Ovary (tissue), 9 donors: Measurements from ENCODE around the gene MELTF. TPM values are rescaled to one million over a fixed set of nuclear protein-coding genes. Genes with fewer than 3 reads are reported as not detected.

Experiments used
- DNase-seq, 5 donors: peaks; one replicate each; pipeline ENCODE4 v3.0.0-alpha.2; 2019 to 2020
- H3K27ac ChIP-seq, 2 donors: fragments of 200-600 bp; one replicate each; pipeline versions ENCODE4 v1.5.1 to v1.8.0; 2019 to 2022
- H3K27me3 ChIP-seq: fragments of 200-600 bp; one replicate; pipeline ENCODE4 v1.8.0; 2022
- H3K36me3 ChIP-seq: fragments of 200-600 bp; sonication (generic); one replicate; pipeline ENCODE4 v1.5.1; 2019
- H3K4me1 ChIP-seq: one replicate; pipeline ENCODE4 v1.8.1; 2013; ENCODE audit warnings: mild to moderate bottlenecking, moderate library complexity; ENCODE audit not compliant: insufficient read depth
- H3K4me3 ChIP-seq: fragments of 200-600 bp; sonication (generic); one replicate; pipeline ENCODE4 v1.5.1; 2017
- H3K9me3 ChIP-seq, 2 donors: fragments of 200-600 bp in 1 of 2; sonication (generic) in 1 of 2; one replicate each; pipeline versions ENCODE4 v1.5.1 to v1.8.1; 2013 to 2019; ENCODE audit warnings: mild to moderate bottlenecking in 1 of 2, moderate library complexity in 1 of 2
- EP300 ChIP-seq: sonication (generic); formaldehyde crosslinking; IDR thresholded peaks from one replicate; pipeline ENCODE4 v1.6.1; 2017; ENCODE audit warnings: antibody characterized with exemption
- POLR2A ChIP-seq: fragments of 450-650 bp; IDR thresholded peaks from one replicate; pipeline ENCODE4 v1.6.1; 2017; ENCODE audit warnings: antibody characterized with exemption, mild to moderate bottlenecking, moderate library complexity
- WGBS, 3 donors: extraction: QIAGEN DNeasy Blood & Tissue Kit in 1 of 3; methylation state at CpG; one replicate each; pipeline versions ENCODE4 v1.1.5 to v1.1.7; 2013 to 2017; 5-methylcytosine and 5-hydroxymethylcytosine counted together
- intact Hi-C, 4 donors: fragments of 100-400 bp; cut with DNase I; formaldehyde crosslinking; loops; one replicate each; pipeline versions ENCODE4 v1.11.0 to v1.15.1; 2022 to 2023
- polyA plus RNA-seq, 2 donors: library from polyadenylated mRNA; stranded (reverse); fragments of 200-250 nt in 1 of 2; fragments of 350-450 nt in 1 of 2; fragmentation: Illumina TruSeq in 1 of 2; extraction: RNeasy Lipid Tissue Mini Kit (QIAGEN cat#74804) in 1 of 2; gene quantifications; one replicate each; pipeline ENCODE4 v1.2.3, GENCODE V29; 2013 to 2014
- total RNA-seq, 7 donors: library from RNA; depleted of rRNA in 2 of 7; stranded (reverse); fragments of >200 nt in 2 of 7; fragmentation: NEBNext Ultra II Directional in 3 of 7; extraction: Animal tissue kit (Norgen Biotek cat#: 25700) in 3 of 7; gene quantifications; one replicate each; pipeline versions ENCODE4 v1.1.0 to v1.2.4, GENCODE V29; 2016 to 2023
- TF ChIP-seq, protein P1 (sequence below), 3 donors: fragments of 450-650 bp in 2 of 3; fragments of 200-600 bp in 1 of 3; IDR thresholded peaks; one replicate each; pipeline versions ENCODE4 v1.5.1 to v1.8.0; 2016 to 2022; ENCODE audit warnings: antibody characterized with exemption in 3 of 3, mild to moderate bottlenecking in 1 of 3
- donor health status: DM: no; HTN: no; CAD: no; lungs with moderate emphysema.
- donor health status: DM: no; HTN: no; CAD: no.
- donor health status: Bipolar disorder and iron deficiency.
- donor health status: DM: yes; HTN: yes; CAD: no.
- donor health status: DM: no; HTN: no; CAD: no.
- donor health status: DM: yes; HTN: yes; CAD: no.

MELTF gene
- total and polyA plus RNA-seq, 9 donors: 0.53 to 19.0 (median 2.0) TPM

DNA sequence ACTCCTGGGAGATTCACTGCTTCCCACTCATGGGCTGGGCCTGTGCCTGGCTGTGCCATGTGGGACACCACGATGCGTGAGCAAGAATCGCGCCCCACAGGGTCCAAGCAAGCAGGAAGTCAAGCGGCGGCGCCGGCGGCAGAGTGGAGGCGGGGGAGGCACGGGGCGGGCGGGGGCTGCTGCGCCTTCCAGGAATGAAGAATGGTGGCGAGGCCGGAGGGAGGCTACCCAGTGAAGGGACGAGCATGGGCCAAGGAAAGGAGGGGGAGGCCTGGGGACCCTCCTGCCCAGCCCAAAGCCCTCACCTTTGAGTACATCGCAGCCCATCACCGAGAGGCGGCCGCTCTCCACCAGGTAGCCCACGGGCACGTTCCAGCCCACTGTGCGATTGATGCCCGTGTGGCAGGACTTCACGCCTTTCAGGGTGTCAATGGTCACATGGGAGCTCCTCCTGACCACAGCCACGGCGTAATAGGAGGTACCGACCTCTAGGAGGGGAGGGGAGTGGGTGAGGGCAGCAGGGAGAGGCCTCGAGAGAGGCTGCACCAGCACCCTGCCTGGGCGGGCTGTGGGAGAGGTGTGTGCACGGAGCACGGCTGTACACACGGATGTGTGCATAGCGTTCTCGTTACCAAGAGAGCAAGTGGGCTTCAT is 5.5 kb downstream of the MELTF start:
- H3K9me3 ChIP-seq: no peaks in the 10 kb centered on the region
- intact Hi-C loops: no loop called here
- WGBS, 3 donors: 62 to 70% (median 67%) methylated on average over 35 to 36 of the region's 36 CpGs
- DNase-seq: peak in 1 of 5 donors; percentile 36
- H3K36me3 ChIP-seq: no peaks in the 10 kb centered on the region
- H3K27me3 ChIP-seq: no peaks in the 10 kb centered on the region
- no peak overlapping the region for H3K27ac ChIP-seq
- H3K4me1 ChIP-seq: peaks cover 2% of the 10 kb centered on the region
- TF ChIP-seq EP300: no peak
- TF ChIP-seq, protein P1, sequence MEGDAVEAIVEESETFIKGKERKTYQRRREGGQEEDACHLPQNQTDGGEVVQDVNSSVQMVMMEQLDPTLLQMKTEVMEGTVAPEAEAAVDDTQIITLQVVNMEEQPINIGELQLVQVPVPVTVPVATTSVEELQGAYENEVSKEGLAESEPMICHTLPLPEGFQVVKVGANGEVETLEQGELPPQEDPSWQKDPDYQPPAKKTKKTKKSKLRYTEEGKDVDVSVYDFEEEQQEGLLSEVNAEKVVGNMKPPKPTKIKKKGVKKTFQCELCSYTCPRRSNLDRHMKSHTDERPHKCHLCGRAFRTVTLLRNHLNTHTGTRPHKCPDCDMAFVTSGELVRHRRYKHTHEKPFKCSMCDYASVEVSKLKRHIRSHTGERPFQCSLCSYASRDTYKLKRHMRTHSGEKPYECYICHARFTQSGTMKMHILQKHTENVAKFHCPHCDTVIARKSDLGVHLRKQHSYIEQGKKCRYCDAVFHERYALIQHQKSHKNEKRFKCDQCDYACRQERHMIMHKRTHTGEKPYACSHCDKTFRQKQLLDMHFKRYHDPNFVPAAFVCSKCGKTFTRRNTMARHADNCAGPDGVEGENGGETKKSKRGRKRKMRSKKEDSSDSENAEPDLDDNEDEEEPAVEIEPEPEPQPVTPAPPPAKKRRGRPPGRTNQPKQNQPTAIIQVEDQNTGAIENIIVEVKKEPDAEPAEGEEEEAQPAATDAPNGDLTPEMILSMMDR (IDR thresholded peaks at IDR 0.05): no peak
- no peak for TF ChIP-seq POLR2A
- no peak overlapping the region for H3K4me3 ChIP-seq

DNA sequence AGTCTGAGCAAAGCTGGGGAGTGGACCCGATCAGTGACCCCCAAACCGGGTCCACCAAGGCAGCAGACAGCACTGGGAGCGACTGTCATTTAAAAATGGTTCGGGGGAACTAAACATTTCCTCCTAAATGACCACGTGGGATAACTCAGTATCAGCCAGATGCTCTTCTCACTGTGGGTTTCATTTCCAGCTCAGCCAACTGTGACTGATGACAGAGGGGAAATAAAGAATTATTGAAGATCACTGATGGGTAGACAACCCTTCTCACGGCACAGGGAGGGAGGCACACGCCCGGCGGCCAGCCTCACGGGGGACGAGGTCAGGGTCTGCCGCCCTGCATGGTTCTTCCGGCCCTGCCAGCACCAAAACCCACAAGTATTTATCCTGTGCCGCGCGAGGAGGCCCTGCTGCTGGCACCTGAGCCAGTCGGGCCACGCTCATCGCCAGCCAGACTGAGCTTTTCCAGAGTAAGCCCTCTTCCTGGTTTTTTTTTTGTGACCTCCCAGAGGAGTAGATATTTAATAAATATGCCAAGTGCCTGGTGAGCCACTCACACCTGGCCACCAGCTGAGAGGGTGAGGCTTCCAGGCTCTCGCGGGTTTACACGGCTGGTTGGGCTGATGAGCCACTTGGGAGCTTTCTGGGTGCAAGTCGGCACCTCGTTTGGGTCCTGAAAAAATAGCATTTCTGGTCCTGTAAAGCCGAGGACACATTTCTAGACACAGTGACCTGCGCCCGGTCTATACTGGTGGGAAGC is 6.2 kb downstream of the MELTF start:
- Histone ChIP-seq H3K27me3 (no peaks in the 10 kb centered on the region), H3K4me1 (no peaks in the 10 kb centered on the region), H3K4me3 (no peak overlapping the region), H3K36me3 (no peaks in the 10 kb centered on the region), H3K27ac (no peak overlapping the region), H3K9me3 (no peaks in the 10 kb centered on the region)
- intact Hi-C loops: no loop called here
- WGBS, 3 donors: 37 to 57% (median 52%) methylated on average over 27 of the region's 27 CpGs
- DNase-seq: peak in 1 of 5 donors; percentile 30
- TF ChIP-seq EP300 (no peak), POLR2A (no peak)
- TF ChIP-seq, protein P1 (IDR thresholded peaks at IDR 0.05): no peak

DNA sequence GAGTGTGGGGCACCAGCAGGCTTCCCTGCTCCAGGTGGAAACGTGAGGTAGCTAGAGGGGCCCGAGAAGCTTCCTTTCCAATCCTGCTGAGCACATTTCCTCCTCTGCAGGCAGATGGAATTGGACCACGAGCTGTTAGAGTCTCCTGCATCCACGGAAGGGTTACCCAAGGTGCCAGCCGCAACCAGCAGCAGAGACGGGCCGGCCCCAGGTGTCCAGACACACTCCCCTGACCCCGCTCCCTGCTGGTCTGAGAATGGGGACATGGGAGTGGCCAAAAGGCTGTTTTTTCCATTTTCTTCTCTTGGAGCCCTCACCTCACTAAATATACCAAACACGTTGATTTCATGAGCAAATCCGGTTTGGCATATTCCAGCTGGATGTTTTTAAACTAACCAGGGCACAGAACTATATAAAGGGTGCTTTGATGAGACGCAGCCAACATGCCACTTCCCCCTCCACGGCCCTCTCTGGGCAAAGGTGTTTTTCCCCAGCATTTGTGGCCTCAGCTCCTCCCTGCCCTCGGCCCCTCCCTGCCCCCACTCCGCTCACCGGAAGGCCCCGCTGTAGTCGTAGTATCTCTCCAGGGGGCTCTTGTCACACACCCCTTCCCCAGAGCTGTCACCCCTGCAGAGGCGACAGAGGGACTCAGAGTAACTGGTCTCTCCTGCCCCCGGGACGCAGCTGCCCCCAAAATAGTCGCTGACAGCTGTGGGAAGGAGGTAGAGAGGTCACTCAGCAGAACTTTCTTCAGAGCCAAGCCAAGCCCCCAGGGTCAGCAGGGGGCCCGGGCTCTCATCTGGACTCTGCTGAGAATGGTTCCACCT is 7.0 kb downstream of the MELTF start:
- H3K36me3 ChIP-seq: no peaks in the 10 kb centered on the region
- TF ChIP-seq POLR2A (no peak), EP300 (no peak)
- TF ChIP-seq, protein P1 (IDR thresholded peaks at IDR 0.05): no peak
- intact Hi-C loops: no loop called here
- H3K27ac ChIP-seq: no peak overlapping the region
- H3K27me3 ChIP-seq: no peaks in the 10 kb centered on the region
- no peak overlapping the region for H3K4me3 ChIP-seq
- no peaks in the 10 kb centered on the region for H3K9me3 ChIP-seq
- WGBS, 3 donors: 33 to 39% (median 38%) methylated on average over 22 of the region's 22 CpGs
- no peaks in the 10 kb centered on the region for H3K4me1 ChIP-seq
- DNase-seq: peak in 1 of 5 donors; percentile 23

DNA sequence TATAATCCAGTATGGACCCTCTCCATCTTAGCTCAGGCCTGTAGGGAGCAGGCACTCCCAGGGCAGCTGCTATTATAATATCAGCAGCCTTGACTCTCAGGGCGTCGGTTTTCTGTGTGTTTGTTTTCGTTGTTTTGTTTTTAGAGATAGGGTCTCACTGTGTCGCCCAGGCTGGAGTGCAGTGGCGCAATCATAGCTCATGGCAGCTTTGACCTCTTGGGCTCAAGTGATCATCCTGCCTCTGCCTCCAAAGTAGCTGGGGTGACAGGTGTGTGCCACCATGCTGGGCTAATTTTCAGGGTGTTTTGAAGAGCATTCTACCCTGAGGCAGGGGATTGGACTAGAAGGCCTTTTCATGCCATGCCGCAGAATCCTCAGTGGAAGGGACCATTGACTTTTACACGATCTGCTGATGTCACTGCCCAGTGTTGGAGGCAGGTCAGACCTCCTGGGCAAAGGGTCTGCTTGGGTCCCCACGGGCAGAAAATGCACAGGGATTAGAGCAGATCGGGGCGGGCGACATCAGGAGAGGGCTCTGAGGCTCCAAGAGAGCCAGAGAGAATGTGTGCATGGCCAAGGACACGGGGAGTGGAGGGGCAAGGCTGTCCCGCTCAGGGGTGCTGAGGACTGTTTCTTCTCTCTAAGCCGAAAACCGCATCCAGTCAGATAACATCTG is 7.8 kb downstream of the MELTF start:
- no peaks in the 10 kb centered on the region for H3K36me3 ChIP-seq
- no peak overlapping the region for H3K4me3 ChIP-seq
- no peaks in the 10 kb centered on the region for H3K27me3 ChIP-seq
- WGBS, 3 donors: 75 to 82% (median 77%) methylated on average over 15 of the region's 15 CpGs
- no peaks in the 10 kb centered on the region for H3K9me3 ChIP-seq
- DNase-seq: peak in 1 of 5 donors; percentile 14
- TF ChIP-seq POLR2A: no peak
- intact Hi-C loops: no loop called here
- no peaks in the 10 kb centered on the region for H3K4me1 ChIP-seq
- no peak overlapping the region for H3K27ac ChIP-seq
